Muscle of leg (tissue), 11 donors: Measurements from ENCODE around the gene MAPKAPK3. TPM values are rescaled to one million over a fixed set of nuclear protein-coding genes. Genes with fewer than 3 reads are reported as not detected.
A peak's percentile ranks its signal among the peaks of the same experiment; 100 is the strongest.

Source experiments
- DNase-seq: peaks from one replicate; pipeline ENCODE4 v3.0.0; 2013
- H3K27ac ChIP-seq: one replicate; pipeline ENCODE4 v1.5.1; 2013; ENCODE audit warnings: mild to moderate bottlenecking, low read length, control low read depth
- H3K27me3 ChIP-seq: one replicate; pipeline ENCODE4 v1.6.1; 2013; ENCODE audit warnings: low read length; ENCODE audit not compliant: control insufficient read depth, insufficient read depth
- H3K36me3 ChIP-seq: one replicate; pipeline ENCODE4 v1.6.1; 2013; ENCODE audit warnings: low read length; ENCODE audit not compliant: control insufficient read depth, insufficient read depth
- H3K4me1 ChIP-seq: one replicate; pipeline ENCODE4 v1.6.1; 2013; ENCODE audit warnings: low read length; ENCODE audit not compliant: control insufficient read depth, insufficient read depth
- H3K4me3 ChIP-seq: one replicate; pipeline ENCODE4 v1.5.1; 2013; ENCODE audit warnings: low read length, control low read depth
- H3K9me3 ChIP-seq: replicated peaks from 2 replicates; pipeline ENCODE4 v1.6.1; 2013; ENCODE audit warnings: low read depth, low read length; ENCODE audit not compliant: control insufficient read depth
- WGBS: methylation state at CpG from one replicate; pipeline ENCODE4 v1.1.5; 2013; ENCODE audit warnings: missing lambda C conversion rate; ENCODE audit not compliant: insufficient coverage; 5-methylcytosine and 5-hydroxymethylcytosine counted together
- polyA plus RNA-seq, 8 donors: library from polyadenylated mRNA; unstranded; fragments of 120-200 nt; gene quantifications; one replicate each; pipeline versions ENCODE4 v1.2.1 to v1.2.3, GENCODE V29; 2013; ENCODE audit warnings: inconsistent platforms in 1 of 8, low replicate concordance in 1 of 8; ENCODE audit not compliant: insufficient read length in 8 of 8, insufficient read depth in 1 of 8
- total RNA-seq: library from RNA; stranded (reverse); fragments of 120-200 nt; gene quantifications from one replicate; pipeline ENCODE4 v1.2.4, GENCODE V29; 2013

The MAPKAPK3 gene
- total and polyA plus RNA-seq, 9 donors = 14.2 to 32.6 (median 27.8) TPM

GRCh38 chr3:50599716-50600118 is 17.2 kb upstream of the MAPKAPK3 start:
- 100% methylated on average over 1 of the region's 1 CpG for WGBS
- Histone ChIP-seq H3K4me1 (peaks cover 51% of the 10 kb centered on the region), H3K27me3 (no peaks in the 10 kb centered on the region), H3K9me3 (no peaks in the 10 kb centered on the region), H3K4me3 (no peak overlapping the region), H3K36me3 (peaks cover 16% of the 10 kb centered on the region), H3K27ac (peak overlapping the region; percentile 99)
- DNase-seq = peak; percentile 51

DNA sequence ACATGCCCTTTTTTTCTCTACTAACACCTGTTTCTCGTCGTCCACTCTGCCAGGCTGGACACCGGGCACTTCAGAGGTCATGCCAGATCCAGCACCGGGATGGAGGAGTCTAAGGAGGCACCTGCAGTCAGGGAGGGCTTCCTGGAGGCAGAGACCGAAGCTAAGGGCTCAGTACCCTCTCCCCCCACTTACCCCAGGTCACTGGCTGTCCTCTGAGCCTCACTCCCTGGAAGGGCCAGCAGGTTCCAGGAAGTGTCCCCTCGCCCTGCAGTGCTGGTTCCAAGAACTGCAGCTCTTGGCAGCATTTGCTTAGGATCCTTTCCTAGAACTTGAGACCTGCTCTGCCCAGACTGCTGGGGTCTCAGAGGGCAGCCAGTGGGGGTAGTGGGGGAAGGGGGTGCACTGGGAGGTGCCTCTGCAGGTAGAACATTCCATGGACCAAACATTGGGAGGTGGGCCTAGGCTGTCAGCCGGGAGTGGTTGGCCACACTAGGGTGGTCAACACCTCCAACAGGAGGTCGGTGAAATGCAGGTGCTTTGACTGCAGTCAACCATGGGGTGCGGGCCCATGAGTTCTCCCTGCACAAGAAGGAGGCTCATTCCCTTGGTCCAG is 16.7 kb upstream of the MAPKAPK3 start:
- H3K27me3 ChIP-seq = no peaks in the 10 kb centered on the region
- peaks cover 21% of the 10 kb centered on the region for H3K36me3 ChIP-seq
- peak overlapping the region; percentile 99 for H3K27ac ChIP-seq
- 61% methylated on average over 7 of the region's 9 CpGs for WGBS
- no peaks in the 10 kb centered on the region for H3K9me3 ChIP-seq
- no peak for DNase-seq
- H3K4me1 ChIP-seq = peaks cover 51% of the 10 kb centered on the region
- no peak overlapping the region for H3K4me3 ChIP-seq

GRCh38 chr3:50600841-50601591 is 15.9 kb upstream of the MAPKAPK3 start:
- Histone ChIP-seq H3K9me3 (no peaks in the 10 kb centered on the region), H3K4me1 (peaks cover 55% of the 10 kb centered on the region), H3K27ac (peak overlapping the region; percentile 99), H3K4me3 (no peak overlapping the region), H3K27me3 (no peaks in the 10 kb centered on the region), H3K36me3 (peaks cover 29% of the 10 kb centered on the region)
- 0% methylated on average over 5 of the region's 14 CpGs for WGBS
- DNase-seq = peak; percentile 97

GRCh38 chr3:50602595-50603191 is 14.3 kb upstream of the MAPKAPK3 start:
- Histone ChIP-seq H3K4me3 (no peak overlapping the region), H3K27ac (peak overlapping the region; percentile 99), H3K9me3 (no peaks in the 10 kb centered on the region), H3K4me1 (peaks cover 66% of the 10 kb centered on the region), H3K27me3 (no peaks in the 10 kb centered on the region), H3K36me3 (peaks cover 45% of the 10 kb centered on the region)
- WGBS = 79% methylated on average over 7 of the region's 9 CpGs
- peak; percentile 53 for DNase-seq

- Histone ChIP-seq H3K36me3 (peaks cover 53% of the 10 kb centered on the region), H3K27ac (peak overlapping the region; percentile 99), H3K9me3 (no peaks in the 10 kb centered on the region), H3K27me3 (no peaks in the 10 kb centered on the region), H3K4me3 (no peak overlapping the region), H3K4me1 (peaks cover 73% of the 10 kb centered on the region)
- DNase-seq = no peak
- WGBS = 75% methylated on average over 2 of the region's 4 CpGs
These were observed 13.5 kb upstream of the MAPKAPK3 start for GRCh38 chr3:50603261-50604109.

GRCh38 chr3:50604110-50604621 is 12.8 kb upstream of the MAPKAPK3 start:
- Histone ChIP-seq H3K4me1 (peaks cover 76% of the 10 kb centered on the region), H3K27me3 (no peaks in the 10 kb centered on the region), H3K27ac (no peak overlapping the region), H3K9me3 (no peaks in the 10 kb centered on the region), H3K4me3 (no peak overlapping the region), H3K36me3 (peaks cover 59% of the 10 kb centered on the region)
- no peak for DNase-seq
- 87% methylated on average over 5 of the region's 5 CpGs for WGBS

DNA sequence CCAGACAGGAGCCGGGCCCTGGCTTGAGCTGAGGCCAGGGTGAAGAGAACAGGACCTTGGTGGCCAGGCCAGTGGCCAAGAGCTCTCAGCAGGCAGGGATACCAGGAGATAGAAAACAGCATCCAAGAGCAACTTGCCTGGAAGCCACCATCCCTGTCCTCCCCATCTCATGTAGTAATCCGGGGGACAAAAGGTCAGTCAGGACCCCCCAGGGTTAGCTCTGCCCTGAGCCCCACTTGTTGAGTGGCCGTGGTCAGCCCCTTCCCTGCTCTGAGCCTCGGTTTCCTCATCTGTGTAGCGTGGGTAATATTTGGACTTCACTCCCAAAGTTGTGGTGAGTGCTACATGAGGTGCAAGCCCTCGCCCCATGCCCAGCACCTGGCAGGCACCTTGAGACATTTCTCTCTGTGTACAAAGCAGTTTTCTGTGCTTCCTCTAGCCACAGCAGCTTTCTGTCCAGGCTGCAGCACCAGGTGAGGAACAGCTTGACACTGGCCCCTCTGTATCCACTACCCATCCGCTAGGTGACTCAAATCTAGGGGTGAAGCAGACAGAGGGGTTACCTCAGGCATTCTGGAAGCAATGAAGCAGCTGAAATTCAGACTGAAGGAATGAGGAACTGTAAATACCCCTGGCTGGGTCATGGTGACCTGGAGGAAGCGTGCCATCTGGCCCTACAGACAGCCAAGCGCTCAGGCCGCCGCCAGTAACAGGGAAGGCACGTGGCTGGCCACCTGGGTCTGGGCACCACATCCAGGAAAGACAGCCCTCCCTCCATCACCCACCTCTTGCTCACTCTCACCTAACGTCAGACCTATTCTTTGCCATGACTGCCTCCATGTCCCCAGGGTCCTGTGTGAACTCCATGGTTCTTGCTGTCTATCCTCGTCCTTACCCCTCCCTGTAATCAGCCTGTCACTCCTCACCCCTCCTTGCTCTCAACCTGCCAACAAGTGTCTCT is 12.0 kb upstream of the MAPKAPK3 start:
- Histone ChIP-seq H3K4me1 (peaks cover 76% of the 10 kb centered on the region), H3K27me3 (no peaks in the 10 kb centered on the region), H3K9me3 (no peaks in the 10 kb centered on the region), H3K4me3 (no peak overlapping the region), H3K36me3 (peaks cover 67% of the 10 kb centered on the region), H3K27ac (no peak overlapping the region)
- DNase-seq = no peak
- WGBS = 79% methylated on average over 12 of the region's 14 CpGs

- Histone ChIP-seq H3K4me1 (peaks cover 76% of the 10 kb centered on the region), H3K27ac (no peak overlapping the region), H3K27me3 (no peaks in the 10 kb centered on the region), H3K36me3 (peaks cover 71% of the 10 kb centered on the region), H3K9me3 (no peaks in the 10 kb centered on the region), H3K4me3 (no peak overlapping the region)
- 85% methylated on average over 3 of the region's 5 CpGs for WGBS
- DNase-seq = no peak
These were observed 11.0 kb upstream of the MAPKAPK3 start for GRCh38 chr3:50605901-50606326.

- H3K4me3 ChIP-seq = no peak overlapping the region
- H3K9me3 ChIP-seq = no peaks in the 10 kb centered on the region
- no peak for DNase-seq
- no peaks in the 10 kb centered on the region for H3K27me3 ChIP-seq
- no CpG with 5 or more reads among the region's 6 CpGs for WGBS
- peaks cover 71% of the 10 kb centered on the region for H3K36me3 ChIP-seq
- H3K4me1 ChIP-seq = peaks cover 74% of the 10 kb centered on the region
- no peak overlapping the region for H3K27ac ChIP-seq
These were observed 10.4 kb upstream of the MAPKAPK3 start for GRCh38 chr3:50606596-50606995.
